Hepatocyte (in vitro differentiated cells): Measurements from ENCODE around the gene CTAGE9. TPM values are rescaled to one million over a fixed set of nuclear protein-coding genes. Genes with fewer than 3 reads are reported as not detected.

Source experiments
- DNase-seq: peaks from one replicate; pipeline ENCODE4 v3.0.0-alpha.2; 2016; ENCODE audit warnings: low spot score
- H2AFZ ChIP-seq: fragments of 200-600 bp; sonication (generic); 2 replicates; pipeline ENCODE4 v1.6.0; 2016; ENCODE audit warnings: antibody characterized with exemption, mild to moderate bottlenecking
- H3K27ac ChIP-seq: fragments of 200-600 bp; sonication (generic); 2 replicates; pipeline ENCODE4 v1.5.1; 2016; ENCODE audit warnings: mild to moderate bottlenecking
- H3K27me3 ChIP-seq: fragments of 200-600 bp; sonication (generic); 2 replicates; pipeline ENCODE4 v1.6.1; 2016
- H3K36me3 ChIP-seq: fragments of 200-600 bp; sonication (generic); replicated peaks from 2 replicates; pipeline ENCODE4 v1.5.1; 2016; ENCODE audit warnings: low read depth; ENCODE audit not compliant: insufficient read depth
- H3K4me1 ChIP-seq: fragments of 200-600 bp; sonication (generic); 2 replicates; pipeline ENCODE4 v1.5.1; 2016; ENCODE audit warnings: mild to moderate bottlenecking, moderate library complexity; ENCODE audit not compliant: insufficient read depth
- H3K4me2 ChIP-seq: fragments of 200-600 bp; sonication (generic); 2 replicates; pipeline ENCODE4 v1.6.0; 2016
- H3K4me3 ChIP-seq: fragments of 200-600 bp; sonication (generic); 2 replicates; pipeline ENCODE4 v1.5.1; 2016; ENCODE audit warnings: mild to moderate bottlenecking
- H3K79me2 ChIP-seq: fragments of 200-600 bp; sonication (generic); 2 replicates; pipeline ENCODE4 v1.6.0; 2017; ENCODE audit warnings: mild to moderate bottlenecking
- H3K9me2 ChIP-seq: fragments of 200-600 bp; sonication (generic); replicated peaks from 2 replicates; pipeline ENCODE4 v1.6.0; 2017; ENCODE audit warnings: mild to moderate bottlenecking; ENCODE audit not compliant: insufficient read depth
- H3K9me3 ChIP-seq: fragments of 200-600 bp; sonication (generic); 2 replicates; pipeline ENCODE4 v1.5.1; 2016; ENCODE audit warnings: low read depth, mild to moderate bottlenecking
- H4K20me1 ChIP-seq: fragments of 200-600 bp; sonication (generic); 2 replicates; pipeline ENCODE4 v1.6.0; 2016; ENCODE audit warnings: mild to moderate bottlenecking; ENCODE audit not compliant: insufficient read depth, poor library complexity, severe bottlenecking
- CTCF ChIP-seq: fragments of 200-600 bp; sonication (generic); IDR thresholded peaks from 2 replicates; pipeline ENCODE4 v1.5.1; 2016; ENCODE audit warnings: antibody characterized with exemption, mild to moderate bottlenecking; ENCODE audit not compliant: poor library complexity
- EZH2 ChIP-seq: fragments of 200-600 bp; sonication (generic); IDR thresholded peaks from 2 replicates; pipeline ENCODE4 v1.6.1; 2016; ENCODE audit warnings: antibody characterized with exemption, mild to moderate bottlenecking, borderline replicate concordance
- EZH2phosphoT487 ChIP-seq: fragments of 200-600 bp; sonication (generic); IDR thresholded peaks from one replicate; pipeline ENCODE4 v1.6.1; 2018; ENCODE audit warnings: antibody characterized with exemption, mild to moderate bottlenecking, low read depth, moderate library complexity; ENCODE audit not compliant: unreplicated experiment, severe bottlenecking
- WGBS: methylation state at CpG from one replicate; pipeline ENCODE4 v1.1.6; 2016; ENCODE audit warnings: low lambda C conversion rate; ENCODE audit errors: missing lambda C conversion rate; 5-methylcytosine and 5-hydroxymethylcytosine counted together
- polyA plus RNA-seq: library from polyadenylated mRNA; unstranded; fragments of >200 nt; fragmentation: Nextera tagmentation; extraction: Ambion mirVana; gene quantifications from 2 replicates; pipeline ENCODE4 v1.2.1, GENCODE V29; 2016
- total RNA-seq: library from RNA; depleted of rRNA; stranded (reverse); fragments of >200 nt; gene quantifications from 2 replicates; pipeline ENCODE4 v1.2.3, GENCODE V29; 2014

The CTAGE9 gene
- total and polyA plus RNA-seq, 2 experiments from 2014 or later = 0.20 TPM; not detected in 1

DNA sequence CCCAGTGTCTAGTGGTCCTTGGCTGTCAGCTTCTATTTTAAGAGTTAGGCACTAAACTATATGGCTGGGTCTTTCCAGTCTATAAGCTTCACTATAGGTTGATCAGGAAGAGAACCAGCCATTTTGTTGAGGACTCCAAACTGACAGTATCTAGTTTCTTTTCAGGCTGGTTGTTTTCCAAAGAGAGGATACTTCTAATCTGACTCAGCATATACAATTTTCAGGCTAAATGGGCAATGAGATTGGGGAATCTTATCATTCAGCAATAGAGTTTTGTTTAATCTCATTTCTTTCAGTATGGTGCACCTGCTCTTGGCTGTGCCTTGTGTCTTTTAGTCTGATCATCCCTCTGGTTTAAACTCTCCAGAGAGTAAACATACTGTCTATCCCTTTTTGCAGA, 20.4 kb upstream of the CTAGE9 start:
- H3K27me3 ChIP-seq = no peaks in the 10 kb centered on the region
- no peaks in the 10 kb centered on the region for H3K36me3 ChIP-seq
- no peaks in the 10 kb centered on the region for H3K9me2 ChIP-seq
- no peak overlapping the region for H2AFZ ChIP-seq
- TF ChIP-seq EZH2 = no peak
- TF ChIP-seq EZH2phosphoT487 = no peak
- TF ChIP-seq CTCF = no peak
- no peak overlapping the region for H3K4me3 ChIP-seq
- no peaks in the 10 kb centered on the region for H3K79me2 ChIP-seq
- H4K20me1 ChIP-seq = no peaks in the 10 kb centered on the region
- no peak overlapping the region for H3K27ac ChIP-seq
- DNase-seq = no peak
- no peaks in the 10 kb centered on the region for H3K4me1 ChIP-seq
- H3K4me2 ChIP-seq = no peak overlapping the region
- no peaks in the 10 kb centered on the region for H3K9me3 ChIP-seq

DNA sequence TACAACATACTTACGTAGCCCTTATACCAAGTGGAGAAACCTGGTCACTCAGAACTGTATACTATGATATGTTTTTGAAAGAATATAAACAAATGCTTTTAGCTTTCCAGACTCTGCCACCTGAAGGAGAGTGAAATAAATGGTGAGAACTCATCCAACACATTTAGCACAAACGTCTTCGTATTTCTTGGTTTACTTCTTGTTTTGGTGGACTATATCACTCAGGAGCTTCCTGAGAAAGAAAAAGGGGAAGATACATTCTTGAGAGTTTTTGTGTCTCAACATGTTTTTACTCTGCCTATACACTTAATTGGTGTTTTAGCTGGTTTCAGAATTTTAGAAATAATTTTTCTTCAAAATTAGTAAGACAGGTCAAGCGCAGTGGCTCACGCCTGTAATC, 19.4 kb upstream of the CTAGE9 start:
- H3K27me3 ChIP-seq = no peaks in the 10 kb centered on the region
- H3K79me2 ChIP-seq = no peaks in the 10 kb centered on the region
- no peaks in the 10 kb centered on the region for H3K9me2 ChIP-seq
- no peaks in the 10 kb centered on the region for H3K36me3 ChIP-seq
- no peaks in the 10 kb centered on the region for H3K9me3 ChIP-seq
- DNase-seq = no peak
- no peak for TF ChIP-seq EZH2phosphoT487
- no peak for TF ChIP-seq CTCF
- TF ChIP-seq EZH2 = no peak
- H3K4me1 ChIP-seq = no peaks in the 10 kb centered on the region
- no peaks in the 10 kb centered on the region for H4K20me1 ChIP-seq
- no peak overlapping the region for H2AFZ ChIP-seq
- no peak overlapping the region for H3K27ac ChIP-seq
- H3K4me2 ChIP-seq = no peak overlapping the region
- 93% methylated on average over 5 of the region's 5 CpGs for WGBS
- no peak overlapping the region for H3K4me3 ChIP-seq

DNA sequence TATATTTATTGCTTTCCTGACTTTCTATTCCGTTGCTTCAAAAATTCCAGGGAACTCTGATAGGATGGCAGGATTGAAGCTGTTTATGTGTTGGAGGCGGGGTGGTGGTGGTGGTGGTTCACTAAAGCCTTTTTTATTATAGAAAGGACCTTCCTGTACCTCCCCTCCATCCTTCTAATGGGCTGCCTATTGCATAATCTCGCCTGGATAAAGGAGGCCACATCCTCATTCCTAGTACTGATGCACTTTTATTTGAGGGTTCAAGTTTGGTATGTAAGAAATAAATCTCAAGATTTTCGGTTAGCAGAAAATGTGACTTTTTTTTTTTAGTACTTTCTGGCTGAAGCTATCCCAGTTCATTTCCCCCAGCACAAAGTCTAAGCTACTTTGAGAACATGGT, 18.7 kb upstream of the CTAGE9 start:
- TF ChIP-seq EZH2 (no peak), EZH2phosphoT487 (no peak), CTCF (no peak)
- Histone ChIP-seq H3K9me2 (no peaks in the 10 kb centered on the region), H3K4me3 (no peak overlapping the region), H2AFZ (no peak overlapping the region), H3K27me3 (no peaks in the 10 kb centered on the region), H3K36me3 (no peaks in the 10 kb centered on the region), H3K79me2 (no peaks in the 10 kb centered on the region), H3K27ac (no peak overlapping the region), H4K20me1 (no peaks in the 10 kb centered on the region), H3K9me3 (no peaks in the 10 kb centered on the region), H3K4me1 (no peaks in the 10 kb centered on the region), H3K4me2 (no peak overlapping the region)
- DNase-seq = no peak
- WGBS = 81% methylated on average over 4 of the region's 4 CpGs

- no peaks in the 10 kb centered on the region for H4K20me1 ChIP-seq
- no peaks in the 10 kb centered on the region for H3K36me3 ChIP-seq
- no peak overlapping the region for H3K27ac ChIP-seq
- H3K4me3 ChIP-seq = no peak overlapping the region
- no peaks in the 10 kb centered on the region for H3K9me3 ChIP-seq
- no peaks in the 10 kb centered on the region for H3K27me3 ChIP-seq
- no peaks in the 10 kb centered on the region for H3K9me2 ChIP-seq
- peak overlapping the region; percentile 2 for H3K4me2 ChIP-seq
- no peak for TF ChIP-seq EZH2phosphoT487
- TF ChIP-seq CTCF = no peak
- TF ChIP-seq EZH2 = no peak
- 64% methylated on average over 3 of the region's 3 CpGs for WGBS
- no peak overlapping the region for H2AFZ ChIP-seq
- DNase-seq = no peak
- H3K4me1 ChIP-seq = no peaks in the 10 kb centered on the region
- no peaks in the 10 kb centered on the region for H3K79me2 ChIP-seq
Measured at GRCh38 chr6:131728296-131728939, 17.6 kb upstream of the CTAGE9 start.
